Measurements from ENCODE around the gene HSCB. TPM values are rescaled to one million over a fixed set of nuclear protein-coding genes. Genes with fewer than 3 reads are reported as not detected.

HSCB gene
- total and polyA plus RNA-seq, 2 donors from 2014 or later = 13.2 to 32.1 TPM

DNA sequence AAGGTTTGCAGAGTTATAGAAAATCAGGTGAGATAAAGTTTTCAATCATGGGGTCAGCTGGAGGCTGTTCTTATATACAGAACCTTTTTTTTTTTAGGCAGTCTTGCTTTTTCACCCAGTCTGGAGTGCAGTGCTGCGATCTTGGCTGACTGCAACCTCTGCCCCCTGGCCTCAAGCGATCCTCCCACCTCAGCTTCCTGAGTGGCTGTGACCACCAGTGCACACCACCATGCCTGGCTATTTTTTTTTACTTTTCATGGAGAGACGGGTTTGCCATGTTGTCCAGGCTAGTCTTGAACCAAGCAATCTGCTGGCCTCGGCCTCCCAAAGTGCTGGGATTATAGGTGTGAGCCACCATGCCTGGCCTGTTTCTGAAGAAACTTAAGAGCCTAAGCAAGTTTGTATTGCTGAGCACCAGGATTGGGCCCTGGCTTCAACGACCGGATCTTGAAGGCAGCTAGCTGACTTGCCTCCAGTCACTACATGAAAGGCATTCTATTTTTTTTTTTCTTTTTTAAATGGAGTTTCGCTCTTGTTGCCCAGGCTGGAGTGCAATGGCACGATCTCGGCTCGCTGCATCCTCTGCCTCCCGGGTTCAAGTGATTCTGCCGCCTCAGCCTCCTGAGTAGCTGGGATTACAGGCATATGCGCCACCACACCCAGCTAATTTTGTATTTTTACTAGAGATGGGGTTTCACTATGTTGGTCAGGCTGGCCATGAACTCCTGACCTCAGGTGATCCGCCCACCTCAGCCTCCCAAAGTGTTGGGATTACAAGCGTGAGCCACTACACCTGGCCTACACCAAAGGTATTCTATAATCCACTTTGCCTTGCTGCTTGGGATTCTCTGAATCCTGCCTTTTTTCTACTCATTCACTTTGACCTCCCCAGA, 50.9 kb downstream of the HSCB start:
- intact Hi-C loops (cut with DNase I) = no loop called here
- no peaks in the 10 kb centered on the region for H3K9me3 ChIP-seq (ENCODE audit: control insufficient read depth in 2 of 3, insufficient read depth in 1 of 3, low read length in 3 of 3)
- FAIRE-seq (no peak), DNase-seq (no peak)
- TF ChIP-seq, protein P1, sequence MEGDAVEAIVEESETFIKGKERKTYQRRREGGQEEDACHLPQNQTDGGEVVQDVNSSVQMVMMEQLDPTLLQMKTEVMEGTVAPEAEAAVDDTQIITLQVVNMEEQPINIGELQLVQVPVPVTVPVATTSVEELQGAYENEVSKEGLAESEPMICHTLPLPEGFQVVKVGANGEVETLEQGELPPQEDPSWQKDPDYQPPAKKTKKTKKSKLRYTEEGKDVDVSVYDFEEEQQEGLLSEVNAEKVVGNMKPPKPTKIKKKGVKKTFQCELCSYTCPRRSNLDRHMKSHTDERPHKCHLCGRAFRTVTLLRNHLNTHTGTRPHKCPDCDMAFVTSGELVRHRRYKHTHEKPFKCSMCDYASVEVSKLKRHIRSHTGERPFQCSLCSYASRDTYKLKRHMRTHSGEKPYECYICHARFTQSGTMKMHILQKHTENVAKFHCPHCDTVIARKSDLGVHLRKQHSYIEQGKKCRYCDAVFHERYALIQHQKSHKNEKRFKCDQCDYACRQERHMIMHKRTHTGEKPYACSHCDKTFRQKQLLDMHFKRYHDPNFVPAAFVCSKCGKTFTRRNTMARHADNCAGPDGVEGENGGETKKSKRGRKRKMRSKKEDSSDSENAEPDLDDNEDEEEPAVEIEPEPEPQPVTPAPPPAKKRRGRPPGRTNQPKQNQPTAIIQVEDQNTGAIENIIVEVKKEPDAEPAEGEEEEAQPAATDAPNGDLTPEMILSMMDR (IDR thresholded peaks at IDR 0.05; ENCODE audit: borderline replicate concordance, extremely low read depth, insufficient read depth) = no peak
- peaks cover 17 to 34% (median 34%) of the 10 kb centered on the region in 3 donors for H3K36me3 ChIP-seq (ENCODE audit: control insufficient read depth in 2 of 3, insufficient read depth in 3 of 3, low read length in 3 of 3)
- no peak overlapping the region for H3K27ac ChIP-seq (ENCODE audit: low read depth in 2 of 2, low read length in 2 of 2)
- H3K4me3 ChIP-seq (ENCODE audit: low read length in 3 of 3) = no peak overlapping the region
- H3K27me3 ChIP-seq (ENCODE audit: control insufficient read depth, insufficient read depth, low read length) = no peaks in the 10 kb centered on the region
- no peak overlapping the region for H3K9ac ChIP-seq (ENCODE audit: low read length in 3 of 3)
- peaks cover 0 to 8% (median 0%) of the 10 kb centered on the region in 3 donors for H3K4me1 ChIP-seq (ENCODE audit: control insufficient read depth in 2 of 3, insufficient read depth in 2 of 3, low read depth in 1 of 3, low read length in 3 of 3)

GRCh38 chr22:28793976-28794584, 52.2 kb downstream of the HSCB start:
- Histone ChIP-seq H3K4me1 (ENCODE audit: control insufficient read depth in 2 of 3, insufficient read depth in 2 of 3, low read depth in 1 of 3, low read length in 3 of 3) (peaks cover 0 to 14% (median 4%) of the 10 kb centered on the region in 3 donors), H3K36me3 (ENCODE audit: control insufficient read depth in 2 of 3, insufficient read depth in 3 of 3, low read length in 3 of 3) (peaks cover 17 to 38% (median 31%) of the 10 kb centered on the region in 3 donors), H3K9ac (ENCODE audit: low read length in 3 of 3) (no peak overlapping the region), H3K27ac (ENCODE audit: low read depth in 2 of 2, low read length in 2 of 2) (no peak overlapping the region), H3K9me3 (ENCODE audit: control insufficient read depth in 2 of 3, insufficient read depth in 1 of 3, low read length in 3 of 3) (no peaks in the 10 kb centered on the region), H3K27me3 (ENCODE audit: control insufficient read depth, insufficient read depth, low read length) (no peaks in the 10 kb centered on the region), H3K4me3 (ENCODE audit: low read length in 3 of 3) (no peak overlapping the region)
- no peak for FAIRE-seq
- DNase-seq = no peak
- intact Hi-C loops (cut with DNase I) = no loop called here
- TF ChIP-seq, protein P1 (IDR thresholded peaks at IDR 0.05; ENCODE audit: borderline replicate concordance, extremely low read depth, insufficient read depth) = no peak

DNA sequence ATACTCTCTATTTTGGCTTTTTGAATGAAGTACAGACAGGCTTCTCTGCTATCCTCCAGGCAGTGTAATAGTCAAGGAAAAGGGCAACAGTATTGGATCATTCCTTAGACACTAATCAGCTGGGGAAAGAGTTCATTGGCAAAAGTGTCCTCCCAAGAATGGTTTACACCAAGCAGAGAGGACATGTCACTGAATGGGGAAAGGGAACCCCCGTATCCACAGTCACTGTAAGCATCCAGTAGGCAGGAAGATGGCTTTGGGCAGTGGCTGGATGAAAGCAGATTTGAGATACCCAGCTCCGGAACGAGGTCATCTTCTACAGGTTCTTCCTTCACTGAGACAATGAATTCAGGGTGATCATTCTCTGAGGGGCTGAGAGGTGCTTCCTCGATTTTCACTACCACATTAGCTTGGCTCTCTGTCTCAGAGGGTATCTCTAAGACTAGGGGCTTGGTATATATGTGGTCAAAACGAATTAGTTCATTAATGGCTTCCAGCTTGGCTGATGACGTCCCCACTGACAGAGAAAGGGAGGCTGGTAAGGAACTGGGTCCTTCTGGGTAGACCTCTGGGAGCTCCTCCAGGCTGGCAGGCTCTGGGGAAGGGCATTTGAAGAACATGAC, 53.3 kb downstream of the HSCB start:
- peaks cover 0 to 14% (median 4%) of the 10 kb centered on the region in 3 donors for H3K4me1 ChIP-seq (ENCODE audit: control insufficient read depth in 2 of 3, insufficient read depth in 2 of 3, low read depth in 1 of 3, low read length in 3 of 3)
- H3K4me3 ChIP-seq (ENCODE audit: low read length in 3 of 3) = no peak overlapping the region
- no peak for FAIRE-seq

More for the DNA sequence above, 53.3 kb downstream of the HSCB start:
- intact Hi-C loops (cut with DNase I) = no loop called here
- TF ChIP-seq, protein P1 (IDR thresholded peaks at IDR 0.05; ENCODE audit: borderline replicate concordance, extremely low read depth, insufficient read depth) = no peak
- Histone ChIP-seq H3K27me3 (ENCODE audit: control insufficient read depth, insufficient read depth, low read length) (no peaks in the 10 kb centered on the region), H3K9me3 (ENCODE audit: control insufficient read depth in 2 of 3, insufficient read depth in 1 of 3, low read length in 3 of 3) (no peaks in the 10 kb centered on the region), H3K36me3 (ENCODE audit: control insufficient read depth in 2 of 3, insufficient read depth in 3 of 3, low read length in 3 of 3) (peaks cover 17 to 38% (median 31%) of the 10 kb centered on the region in 3 donors), H3K9ac (ENCODE audit: low read length in 3 of 3) (no peak overlapping the region), H3K27ac (ENCODE audit: low read depth in 2 of 2, low read length in 2 of 2) (no peak overlapping the region)
- peak in 1 of 5 donors; percentile 18 for DNase-seq
